ENCODE data around the gene EHD4.

Gene EHD4

GRCh38 chr15:41874736-41875135 is 97.6 kb downstream of the EHD4 start:
- DNase-seq: no peak

GRCh38 chr15:41873711-41874110 is 98.6 kb downstream of the EHD4 start:
- DNase-seq: no peak

DNA sequence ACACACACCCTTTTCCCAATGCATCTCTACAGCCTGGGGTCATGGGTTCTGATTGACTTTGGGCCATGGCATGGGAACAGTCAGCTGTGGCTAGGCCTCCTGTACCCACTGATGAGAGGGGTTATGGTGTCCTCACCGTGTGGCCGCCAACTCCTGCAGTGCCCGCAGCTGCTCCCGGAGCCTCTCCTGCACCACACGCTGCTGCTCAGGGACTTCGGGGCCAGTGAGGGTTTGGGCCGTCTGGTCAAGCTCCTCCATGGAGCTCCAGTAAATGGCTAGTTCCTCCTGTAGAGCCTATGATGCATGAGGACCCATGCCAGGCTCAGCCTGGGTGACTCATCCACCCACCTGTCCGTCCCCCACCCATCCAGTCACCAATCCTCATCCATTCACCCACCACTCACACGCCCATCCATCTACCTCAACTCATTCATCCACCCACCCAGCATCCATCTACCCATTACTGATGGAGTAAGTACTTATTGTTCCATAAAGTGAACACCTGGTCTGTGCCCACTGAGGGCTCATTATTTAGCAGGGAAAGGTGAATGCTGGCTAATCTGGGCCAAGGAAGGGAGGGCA is 100.1 kb downstream of the EHD4 start:
- no peak for DNase-seq

GRCh38 chr15:41871175-41871905 is 101.0 kb downstream of the EHD4 start:
- no peak for DNase-seq

GRCh38 chr15:41870689-41871081 is 101.7 kb downstream of the EHD4 start:
- no peak for DNase-seq

DNA sequence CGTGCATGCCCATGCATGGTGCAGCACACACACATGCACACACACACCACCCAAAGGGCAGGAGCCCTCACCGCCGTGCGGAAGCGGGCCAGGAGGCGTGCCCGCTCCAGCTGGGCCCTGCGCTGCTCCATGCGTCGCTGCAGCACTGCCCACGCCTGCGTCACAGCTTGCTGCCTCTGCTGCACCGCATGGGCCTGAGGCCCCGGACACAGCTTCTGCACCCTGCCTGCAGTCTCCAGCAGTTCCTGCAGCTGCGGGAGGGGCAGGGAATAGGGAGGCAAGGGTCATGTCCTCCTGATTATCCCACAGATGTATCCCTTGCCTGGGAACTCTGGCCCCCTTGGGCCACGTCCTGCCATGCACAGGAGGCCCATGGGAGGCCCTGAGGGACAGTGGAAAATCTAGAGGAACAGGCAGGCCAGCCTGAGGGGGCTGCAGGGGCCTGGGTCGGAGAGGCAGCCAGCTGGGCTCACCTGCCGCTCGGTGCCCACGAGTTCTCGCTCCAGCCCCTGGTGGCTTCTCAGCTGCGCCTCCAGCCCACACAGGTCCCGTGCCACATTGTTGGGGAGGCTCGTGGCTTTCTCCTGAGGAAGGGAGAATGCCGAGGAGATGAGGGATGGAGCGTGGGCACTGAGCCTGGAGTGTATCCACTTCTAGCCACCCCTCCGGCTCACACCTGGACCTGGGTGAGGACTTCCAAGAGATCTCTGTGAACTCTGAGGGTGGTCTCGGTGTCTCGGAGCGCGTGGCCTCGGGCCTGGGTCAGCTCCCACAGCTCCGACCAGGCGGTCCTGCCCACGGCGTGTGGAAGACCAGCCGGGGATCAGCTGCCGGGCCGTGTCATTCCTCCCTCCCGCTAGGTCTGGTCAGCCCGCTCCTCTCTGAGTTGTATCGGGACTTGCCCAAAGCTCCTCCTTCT is 102.3 kb downstream of the EHD4 start:
- DNase-seq: no peak

GRCh38 chr15:41868321-41868720 is 104.0 kb downstream of the EHD4 start:
- DNase-seq: no peak

GRCh38 chr15:41866872-41867579 is 105.3 kb downstream of the EHD4 start:
- DNase-seq: no peak

DNA sequence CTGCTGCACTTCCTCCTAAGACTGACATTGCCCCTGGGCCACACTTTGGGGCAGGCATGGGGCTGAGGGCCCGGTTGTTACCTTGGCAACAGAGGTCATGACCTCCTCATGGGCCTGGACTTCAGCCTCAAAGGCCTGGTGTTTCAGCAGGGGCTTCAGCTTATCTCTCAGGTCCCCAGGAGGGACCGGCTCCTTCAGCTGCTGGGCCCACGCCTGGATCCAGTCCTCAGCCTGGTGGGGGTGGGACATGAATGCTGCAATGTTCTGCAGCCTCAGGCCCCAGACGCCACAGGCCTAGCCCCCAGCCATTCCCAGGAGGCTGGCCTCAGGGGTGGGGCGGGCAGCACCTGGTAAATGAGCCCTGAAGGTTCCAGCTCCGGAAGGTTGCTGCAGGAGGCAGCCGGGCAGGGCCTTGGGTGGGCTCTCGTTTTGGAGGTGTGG is 106.1 kb downstream of the EHD4 start:
- no peak for DNase-seq

- no peak for DNase-seq
These were observed 106.8 kb downstream of the EHD4 start for GRCh38 chr15:41865490-41866055.

- no peak for DNase-seq
These were observed 109.7 kb downstream of the EHD4 start for GRCh38 chr15:41862515-41863116.

GRCh38 chr15:41861736-41862356 is 110.5 kb downstream of the EHD4 start:
- DNase-seq: no peak

DNA sequence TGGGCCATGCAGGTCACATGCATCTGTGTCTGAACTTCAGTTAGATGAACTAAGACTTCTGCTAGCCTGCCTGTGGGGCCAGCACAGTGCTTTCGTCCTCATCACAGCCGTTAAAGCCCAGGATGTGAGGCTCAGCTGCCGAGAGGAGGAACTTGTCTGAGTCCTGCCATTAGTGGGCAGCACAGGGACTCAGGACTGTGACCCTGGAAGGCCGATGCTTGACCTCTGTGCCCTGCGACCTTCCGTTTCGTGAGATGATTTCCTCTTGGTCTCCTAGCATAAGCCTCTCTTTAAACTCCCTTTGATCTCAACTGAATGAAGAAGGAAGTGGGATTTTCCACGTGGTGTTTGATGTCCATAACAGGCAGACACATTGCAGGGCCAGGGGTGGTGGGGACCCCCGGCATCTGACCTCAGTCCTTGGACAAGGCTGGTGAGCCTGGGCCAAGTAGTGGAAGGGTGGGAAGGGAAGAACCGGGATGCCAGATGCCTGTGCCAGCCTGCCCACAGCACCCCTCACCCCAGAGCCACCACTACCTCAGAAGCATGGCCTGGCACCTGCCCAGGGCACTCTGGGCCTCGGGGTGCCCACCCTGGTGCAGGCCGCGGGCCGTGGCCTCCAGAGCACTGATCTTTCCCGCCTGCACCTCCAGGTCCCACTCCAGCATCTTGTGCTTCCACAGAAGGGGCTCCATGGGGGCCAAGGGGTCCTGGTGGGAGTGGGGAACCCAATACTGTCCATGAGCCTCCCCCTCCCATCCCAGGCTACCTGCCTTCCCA is 112.1 kb downstream of the EHD4 start:
- DNase-seq: no peak

DNA sequence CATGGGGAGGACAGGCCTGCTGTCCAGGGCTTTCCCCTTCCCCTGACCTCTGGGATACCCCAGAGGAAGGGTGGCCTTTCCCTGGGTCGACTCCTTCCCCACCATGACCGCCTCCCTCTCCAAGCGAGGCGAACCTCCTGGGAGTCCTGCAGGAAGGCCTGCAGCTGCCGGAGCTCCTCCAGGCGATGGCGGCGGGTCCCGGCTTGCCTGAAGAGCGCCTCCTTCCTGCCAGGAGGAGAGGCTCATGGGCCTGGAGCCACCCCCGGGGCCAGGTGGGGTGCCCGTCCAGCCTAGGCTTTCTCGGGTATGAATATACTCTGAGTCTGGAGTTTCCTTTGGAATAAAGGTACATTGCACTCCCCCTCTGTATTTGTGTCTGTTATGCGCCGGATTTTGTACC is 113.6 kb downstream of the EHD4 start:
- no peak for DNase-seq

GRCh38 chr15:41857316-41857715 is 115.0 kb downstream of the EHD4 start:
- no peak for DNase-seq

- no peak for DNase-seq
These were observed 115.6 kb downstream of the EHD4 start for GRCh38 chr15:41856716-41857115.

- DNase-seq: no peak
These were observed 116.1 kb downstream of the EHD4 start for GRCh38 chr15:41856262-41856661.

DNA sequence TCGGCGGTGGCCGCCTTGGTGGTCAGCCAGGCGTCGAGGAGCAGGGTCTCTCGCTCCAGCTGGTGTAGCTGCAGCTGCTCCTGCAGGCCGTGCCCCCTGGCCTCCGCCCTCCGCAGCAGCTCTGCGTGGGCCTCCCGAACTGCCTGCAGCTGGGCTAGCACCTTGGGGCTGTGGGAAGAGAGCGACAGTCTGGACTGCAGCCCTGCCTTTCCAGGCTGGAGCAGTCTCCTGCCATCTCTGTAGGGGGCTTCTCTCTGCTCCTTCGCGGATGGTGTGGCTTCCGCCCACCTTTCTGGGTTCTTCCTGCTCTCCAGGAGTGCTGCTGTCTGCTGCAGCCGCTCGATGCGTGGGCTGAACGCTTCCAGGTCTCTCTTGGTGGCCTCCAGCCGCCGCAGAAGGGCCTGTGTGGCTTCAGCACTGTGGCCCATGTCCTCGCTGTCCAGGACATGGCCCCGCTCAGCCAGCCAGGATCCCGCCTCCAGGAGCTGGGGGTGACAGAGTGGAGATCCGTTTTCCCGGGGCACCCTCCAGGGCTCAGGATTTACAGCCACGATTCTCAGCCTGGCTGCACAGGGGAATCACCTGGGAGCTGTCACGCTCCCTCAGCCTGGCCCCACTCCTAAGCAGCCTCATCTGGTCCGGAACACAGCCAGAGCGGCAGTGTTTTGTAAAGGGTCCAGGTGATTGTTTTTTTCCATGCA is 116.9 kb downstream of the EHD4 start:
- DNase-seq: no peak

GRCh38 chr15:41854443-41854842 is 117.9 kb downstream of the EHD4 start:
- DNase-seq: no peak

DNA sequence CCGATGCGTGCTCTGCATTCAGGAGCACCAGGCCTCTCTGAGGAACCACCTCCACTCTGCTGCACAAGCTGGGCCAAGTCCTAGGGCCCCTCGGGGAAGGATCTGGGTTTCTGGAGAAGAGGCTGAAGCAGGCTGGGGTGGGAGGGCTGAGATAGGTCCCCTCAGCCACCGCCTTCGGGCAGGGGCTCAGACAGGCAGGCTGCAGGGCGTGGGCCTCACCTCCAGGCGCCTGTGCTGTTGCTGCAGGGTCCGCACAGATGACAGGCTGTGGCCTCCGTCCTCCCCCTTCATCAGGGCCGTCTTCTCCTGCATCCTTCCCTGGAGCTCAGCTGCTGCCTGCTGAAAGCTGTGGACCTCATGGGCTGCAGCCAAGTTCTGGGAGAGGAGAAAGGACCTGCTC is 118.5 kb downstream of the EHD4 start:
- no peak for DNase-seq
